GM21526 (cell line): ENCODE measurements around the gene OR2C3.
"Not testable (repeated sequence)": the region's sequence is repeated elsewhere in the genome, so short reads cannot be mapped to it uniquely, and the experiment has no call there.

ENCODE experiments used
- ATAC-seq: cut with Tn5 transposase; IDR thresholded peaks from one replicate; pipeline ENCODE4 v1.9.1; 2021; ENCODE audit warnings: moderate library complexity; ENCODE audit not compliant: unreplicated experiment, low FRiP score

OR2C3 gene

GRCh38 chr1:247536340-247536739 is at the start of gene OR2C3:
Gene OR2C3, minus strand, starts transcription at chr1:247536440. Its CDS starts 3,929 bp downstream, at chr1:247532511.
- ATAC-seq = no peak

- ATAC-seq = no peak
These were observed 42.8 kb upstream of the OR2C3 start for GRCh38 chr1:247578946-247579460.

DNA sequence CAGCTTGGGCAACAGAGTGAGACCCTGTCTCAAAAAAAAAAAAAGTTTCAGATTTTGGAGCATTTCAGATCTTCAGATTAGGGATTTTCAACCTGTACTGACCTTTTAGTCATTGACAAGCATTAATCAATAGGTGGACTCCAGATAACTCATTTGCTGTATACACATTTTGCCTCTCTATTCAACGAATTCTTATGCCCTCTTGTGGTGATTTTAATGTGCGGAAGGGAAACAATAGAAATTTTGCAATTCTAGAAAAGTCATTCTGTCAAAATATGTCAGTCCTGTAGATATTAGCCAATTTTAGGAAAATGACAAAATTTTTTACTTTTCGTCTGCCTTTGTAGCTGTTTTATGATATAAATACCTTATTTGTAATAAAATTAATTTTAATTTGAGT is 40.3 kb upstream of the OR2C3 start:
- no peak for ATAC-seq

DNA sequence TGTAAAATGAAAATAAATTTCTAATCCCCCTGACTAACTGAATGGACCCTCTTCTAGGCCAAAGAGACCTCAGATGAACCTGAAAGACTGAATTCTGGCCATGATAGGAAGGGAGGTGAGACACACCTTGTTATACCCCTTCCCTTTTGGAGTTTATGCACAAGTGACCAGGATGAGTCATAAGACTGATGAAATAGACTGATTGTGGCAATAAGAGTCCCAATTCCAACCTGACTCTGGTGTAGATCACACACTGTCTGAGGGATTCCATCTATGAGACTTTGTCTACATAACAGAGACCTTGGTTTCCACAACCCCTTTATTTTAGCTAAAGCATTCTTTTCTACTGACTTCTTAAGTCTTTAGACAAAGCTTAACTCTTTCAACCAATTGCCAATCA is 38.4 kb upstream of the OR2C3 start:
- no peak for ATAC-seq

DNA sequence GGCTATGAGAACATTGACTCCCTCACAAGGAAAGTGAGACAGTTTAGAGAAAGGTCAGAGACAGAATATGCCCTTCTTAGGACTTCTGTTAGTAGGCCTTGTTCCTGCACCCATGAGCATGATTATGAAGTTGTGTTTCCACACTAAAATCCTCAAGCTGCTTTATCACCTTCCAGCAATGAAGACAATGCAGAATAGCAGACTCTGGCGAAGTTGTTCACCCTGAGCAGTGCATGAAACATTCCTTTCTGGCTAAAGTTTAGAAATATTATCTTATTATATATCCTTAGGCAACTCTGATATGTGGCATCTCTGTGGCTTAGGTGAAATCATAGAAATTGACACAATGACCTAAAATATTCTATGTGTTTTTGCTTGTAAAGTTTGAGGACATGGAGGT is 38.0 kb upstream of the OR2C3 start:
- ATAC-seq = no peak

DNA sequence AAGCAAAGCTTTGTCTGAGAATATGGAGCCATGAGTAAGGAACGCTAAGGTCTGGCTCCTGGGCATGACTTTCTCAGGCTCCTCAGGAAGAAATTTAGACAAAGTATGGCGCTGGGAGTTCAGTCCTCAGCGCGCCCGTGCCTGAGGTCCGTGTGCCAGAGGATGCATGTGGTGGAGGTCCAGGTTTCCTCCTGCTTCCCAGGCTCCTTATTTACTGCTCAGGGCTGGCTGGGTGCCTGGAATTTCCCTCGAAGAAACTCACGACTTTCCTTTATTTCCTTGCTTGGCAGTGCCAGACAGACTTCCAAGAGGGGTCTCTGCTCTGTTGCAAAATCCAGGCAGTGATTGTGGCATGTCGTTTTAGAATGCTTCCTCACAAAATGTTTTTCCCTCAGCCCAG is 26.0 kb upstream of the OR2C3 start:
- ATAC-seq = no peak

- ATAC-seq = no peak
These were observed 25.5 kb upstream of the OR2C3 start for GRCh38 chr1:247561711-247562110.

DNA sequence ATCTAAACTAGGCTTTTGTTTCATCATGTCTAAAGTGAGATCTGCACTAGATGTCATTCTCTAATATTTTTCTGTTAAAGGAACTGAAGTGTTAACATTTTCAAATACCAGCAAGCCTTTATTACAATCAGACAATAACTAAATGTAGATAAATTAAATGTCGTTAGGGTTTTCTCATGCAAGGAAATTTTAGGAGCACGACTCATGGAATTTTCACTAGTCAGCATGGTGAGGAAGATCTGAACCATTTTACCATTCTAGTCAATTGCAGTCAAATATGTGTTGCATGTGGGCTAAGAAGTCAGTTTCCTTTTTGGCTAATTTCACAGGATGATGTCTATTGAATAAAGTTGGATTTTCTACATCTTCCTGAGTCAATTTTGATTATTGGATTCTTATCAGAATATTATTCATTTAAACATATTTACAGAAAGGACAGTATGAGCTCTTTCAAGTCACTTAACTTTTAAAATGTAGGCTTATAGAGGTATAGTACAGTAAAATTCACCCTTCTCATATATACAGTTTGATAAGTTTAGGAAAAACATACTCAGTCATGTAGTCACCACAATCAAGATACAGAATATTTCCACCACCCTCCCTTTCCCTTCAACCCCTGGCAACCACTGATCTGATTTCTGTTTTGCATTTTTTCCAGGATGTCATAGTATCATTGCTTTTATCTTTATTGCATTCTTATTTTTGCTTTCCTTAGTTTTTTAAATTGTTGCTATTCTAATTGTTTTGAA is 21.9 kb upstream of the OR2C3 start:
- ATAC-seq = no peak

- ATAC-seq = no peak
These were observed 16.0 kb upstream of the OR2C3 start for GRCh38 chr1:247552231-247552630.

DNA sequence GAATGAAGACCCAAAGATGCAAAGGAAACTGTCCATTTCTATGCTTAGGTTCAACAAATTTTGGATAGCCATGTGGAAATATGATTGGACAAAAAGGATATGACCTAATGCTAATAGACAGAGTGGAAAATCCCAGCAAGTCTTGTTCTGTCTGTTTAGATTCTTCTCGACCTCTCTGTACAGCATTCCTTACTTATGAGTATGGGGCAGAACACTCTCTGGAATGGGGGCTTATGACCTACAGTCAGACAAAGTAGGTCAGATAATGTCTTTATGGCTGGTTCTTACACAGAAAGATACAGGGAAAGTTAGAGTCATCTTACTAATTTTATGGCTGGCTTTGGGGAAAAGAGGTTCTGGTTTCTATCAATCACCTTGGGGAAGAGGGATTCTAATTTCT is 15.5 kb upstream of the OR2C3 start:
- no peak for ATAC-seq

GRCh38 chr1:247548769-247549182 is 12.5 kb upstream of the OR2C3 start, which contains the start of gene GCSAML:
Gene GCSAML, plus strand, starts transcription at chr1:247549134. Its CDS starts 58 bp downstream, at chr1:247549192.
- no peak for ATAC-seq

GRCh38 chr1:247548092-247548491 is 11.9 kb upstream of the OR2C3 start:
- ATAC-seq = no peak

GRCh38 chr1:247542811-247543210 is 6.6 kb upstream of the OR2C3 start:
- ATAC-seq = no peak

- no peak for ATAC-seq
These were observed 4.3 kb upstream of the OR2C3 start for GRCh38 chr1:247540581-247540980.

DNA sequence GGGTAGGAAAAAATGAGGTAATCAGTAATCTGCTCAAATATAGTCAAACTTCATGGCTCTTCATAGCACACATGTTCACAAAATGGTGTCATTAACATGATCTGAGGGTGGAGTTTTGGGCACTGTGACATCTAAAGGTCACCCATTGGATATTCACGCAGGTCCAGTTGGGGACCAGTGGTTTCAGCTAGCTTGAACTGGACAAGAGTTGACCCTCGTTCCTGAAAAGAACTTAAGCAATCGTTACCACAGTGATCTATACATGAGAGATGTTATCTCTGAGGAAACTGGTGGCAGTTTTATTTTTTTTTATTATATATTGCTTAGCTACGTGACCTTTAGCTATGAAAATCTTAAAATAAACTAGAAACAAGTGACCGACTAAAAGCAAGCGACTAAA is 3.0 kb upstream of the OR2C3 start:
- ATAC-seq = no peak

DNA sequence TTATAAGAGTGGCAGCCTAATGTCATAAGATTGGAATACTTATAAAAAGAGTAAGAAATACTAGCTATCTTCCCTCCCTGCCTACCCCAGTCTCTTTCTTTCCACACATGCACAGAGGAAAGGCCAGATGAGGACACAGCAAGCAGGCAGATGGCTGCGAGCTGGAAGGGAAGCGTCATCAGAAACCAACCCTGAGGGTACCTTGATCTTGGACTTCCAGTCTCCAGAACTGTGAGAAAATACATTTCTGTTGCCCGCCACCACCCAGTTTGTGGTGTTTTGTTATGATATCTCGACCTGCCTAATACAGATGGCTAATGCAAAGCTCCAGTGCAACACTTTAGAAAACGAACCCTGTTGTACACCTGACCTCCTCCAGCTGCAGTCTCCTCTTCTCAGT is 2.3 kb upstream of the OR2C3 start:
- no peak for ATAC-seq

- ATAC-seq = no peak
These were observed 838 bp downstream of the OR2C3 start for GRCh38 chr1:247535402-247535801.

DNA sequence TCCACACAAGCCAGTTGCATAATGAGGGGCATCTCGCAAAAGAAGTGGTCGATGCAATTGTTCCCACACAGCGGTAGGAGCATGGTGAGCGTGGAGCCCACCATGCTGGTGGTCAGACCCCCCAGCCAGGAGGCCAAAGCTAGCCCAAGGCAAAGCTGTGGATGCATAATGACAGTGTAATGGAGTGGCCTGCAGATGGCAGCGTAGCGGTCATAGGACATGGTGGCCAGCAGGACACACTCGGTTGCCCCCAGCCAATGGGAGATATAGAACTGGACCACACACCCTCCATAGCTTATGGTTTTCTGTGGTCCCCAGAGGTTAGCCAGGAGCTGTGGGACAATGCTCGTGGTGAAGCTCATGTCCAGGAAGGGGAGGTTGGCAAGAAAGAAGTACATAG is 4.3 kb downstream of the OR2C3 start:
- no peak for ATAC-seq

GRCh38 chr1:247530785-247531184 is 5.5 kb downstream of the OR2C3 start:
- no peak for ATAC-seq

DNA sequence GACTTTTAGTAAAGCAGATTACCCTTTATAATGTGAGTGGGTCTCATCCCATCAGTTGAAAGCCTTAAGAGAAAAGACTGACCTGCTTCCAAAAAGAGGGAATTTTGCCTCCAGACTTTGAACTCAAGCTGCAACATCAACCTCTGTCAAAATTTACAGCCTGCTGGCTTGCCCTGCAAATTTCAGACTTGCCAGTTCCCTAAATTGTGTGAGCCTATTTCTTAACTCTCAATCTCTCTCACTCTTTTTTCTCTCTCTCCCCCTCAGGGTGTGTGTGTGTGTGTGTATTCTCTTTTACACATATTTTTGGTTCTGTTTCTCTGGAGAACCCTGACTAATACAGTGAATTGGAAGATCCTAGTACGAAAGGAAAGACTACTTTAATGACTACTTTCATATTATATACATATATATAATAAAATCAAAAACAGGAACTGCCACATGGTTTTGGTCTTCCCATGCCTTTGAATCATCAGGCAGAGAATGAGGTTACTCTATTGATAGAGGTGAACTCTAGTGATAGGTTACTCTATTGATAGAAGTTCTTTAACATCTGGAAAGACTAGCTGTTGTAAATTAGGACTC is 6.4 kb downstream of the OR2C3 start:
- no peak for ATAC-seq

GRCh38 chr1:247528812-247529474 is 7.3 kb downstream of the OR2C3 start:
- no peak for ATAC-seq

- ATAC-seq = not testable (repeated sequence)
These were observed 14.4 kb downstream of the OR2C3 start for GRCh38 chr1:247521886-247522285.
